Trophoblast cell (in vitro differentiated cells and primary cell): Measurements from ENCODE around the gene HS6ST1.

Experiments
- DNase-seq, 2 donors: peaks; one replicate each; pipeline ENCODE4 v3.0.0-alpha.2; 2016
- H2AFZ ChIP-seq: 2 replicates; pipeline ENCODE4 v1.6.1; 2013; ENCODE audit warnings: low read length, moderate library complexity, mild to moderate bottlenecking; ENCODE audit not compliant: insufficient read depth, poor library complexity
- H2AK5ac ChIP-seq: 2 replicates; pipeline ENCODE4 v1.6.1; 2013; ENCODE audit warnings: mild to moderate bottlenecking, low read length
- H2BK120ac ChIP-seq: 2 replicates; pipeline ENCODE4 v1.6.1; 2013; ENCODE audit warnings: low read length, mild to moderate bottlenecking, moderate library complexity; ENCODE audit not compliant: insufficient read depth, poor library complexity
- H2BK12ac ChIP-seq: 2 replicates; pipeline ENCODE4 v1.6.1; 2013; ENCODE audit warnings: mild to moderate bottlenecking, low read length, moderate library complexity
- H2BK5ac ChIP-seq: 2 replicates; pipeline ENCODE4 v1.6.1; 2013; ENCODE audit warnings: low read length, low read depth, moderate library complexity, mild to moderate bottlenecking; ENCODE audit not compliant: poor library complexity
- H3K14ac ChIP-seq: 2 replicates; pipeline ENCODE4 v1.6.1; 2013; ENCODE audit warnings: mild to moderate bottlenecking, low read length
- H3K18ac ChIP-seq: 2 replicates; pipeline ENCODE4 v1.6.1; 2013; ENCODE audit warnings: mild to moderate bottlenecking, low read length
- H3K23ac ChIP-seq: 2 replicates; pipeline ENCODE4 v1.6.1; 2013; ENCODE audit warnings: low read length
- H3K27ac ChIP-seq: 2 replicates; pipeline ENCODE4 v1.5.1; 2013; ENCODE audit warnings: low read depth, mild to moderate bottlenecking, inconsistent platforms, low read length, moderate library complexity
- H3K27me3 ChIP-seq: 2 replicates; pipeline ENCODE4 v1.6.1; 2013; ENCODE audit warnings: inconsistent platforms, mild to moderate bottlenecking, low read length, moderate library complexity; ENCODE audit not compliant: insufficient read depth
- H3K36me3 ChIP-seq, 2 experiments: 1 replicate in 1 of 2; 2 replicates in 1 of 2; pipeline ENCODE4 v1.6.1; 2013; ENCODE audit warnings: low read length in 2 of 2, mild to moderate bottlenecking in 2 of 2, moderate library complexity in 1 of 2; ENCODE audit not compliant: insufficient read depth in 2 of 2, control insufficient read depth in 1 of 2
- H3K4ac ChIP-seq: 2 replicates; pipeline ENCODE4 v1.6.1; 2013; ENCODE audit warnings: low read depth, mild to moderate bottlenecking, low read length, moderate library complexity
- H3K4me1 ChIP-seq, 2 experiments: 1 replicate in 1 of 2; 2 replicates in 1 of 2; pipeline ENCODE4 v1.6.1; 2013; ENCODE audit warnings: low read length in 2 of 2, mild to moderate bottlenecking in 2 of 2, moderate library complexity in 1 of 2; ENCODE audit not compliant: insufficient read depth in 2 of 2, control insufficient read depth in 1 of 2
- H3K4me2 ChIP-seq: 2 replicates; pipeline ENCODE4 v1.6.1; 2013; ENCODE audit warnings: inconsistent platforms, mild to moderate bottlenecking, low read length, moderate library complexity
- H3K4me3 ChIP-seq: 2 replicates; pipeline ENCODE4 v1.5.1; 2013; ENCODE audit warnings: mild to moderate bottlenecking, low read depth, low read length, inconsistent platforms
- H3K79me1 ChIP-seq: one replicate; pipeline ENCODE4 v1.6.1; 2013; ENCODE audit warnings: low read length
- H3K79me2 ChIP-seq: 2 replicates; pipeline ENCODE4 v1.6.1; 2013; ENCODE audit warnings: low read length, mild to moderate bottlenecking; ENCODE audit not compliant: control insufficient read depth, insufficient read depth, poor library complexity
- H3K9ac ChIP-seq: 2 replicates; pipeline ENCODE4 v1.6.1; 2013; ENCODE audit warnings: mild to moderate bottlenecking, low read length
- H3K9me3 ChIP-seq: 2 replicates; pipeline ENCODE4 v1.6.1; 2013; ENCODE audit warnings: low read depth, mild to moderate bottlenecking, control low read depth, inconsistent platforms, low read length; ENCODE audit not compliant: insufficient read depth
- H4K12ac ChIP-seq: 2 replicates; pipeline ENCODE4 v1.6.1; 2013; ENCODE audit warnings: low read depth, mild to moderate bottlenecking, low read length, moderate library complexity
- H4K8ac ChIP-seq: 2 replicates; pipeline ENCODE4 v1.6.1; 2013; ENCODE audit warnings: low read depth, mild to moderate bottlenecking, low read length, moderate library complexity
- H4K91ac ChIP-seq: one replicate; pipeline ENCODE4 v1.6.1; 2013; ENCODE audit warnings: low read depth, mild to moderate bottlenecking, low read length, moderate library complexity
- WGBS: extraction: QIAGEN DNeasy Blood & Tissue Kit; methylation state at CpG from one replicate; pipeline ENCODE4 v1.1.7; 2013; ENCODE audit warnings: missing lambda C conversion rate; ENCODE audit not compliant: insufficient read length, insufficient coverage; ENCODE audit errors: extremely low coverage; 5-methylcytosine and 5-hydroxymethylcytosine counted together

The HS6ST1 gene

DNA sequence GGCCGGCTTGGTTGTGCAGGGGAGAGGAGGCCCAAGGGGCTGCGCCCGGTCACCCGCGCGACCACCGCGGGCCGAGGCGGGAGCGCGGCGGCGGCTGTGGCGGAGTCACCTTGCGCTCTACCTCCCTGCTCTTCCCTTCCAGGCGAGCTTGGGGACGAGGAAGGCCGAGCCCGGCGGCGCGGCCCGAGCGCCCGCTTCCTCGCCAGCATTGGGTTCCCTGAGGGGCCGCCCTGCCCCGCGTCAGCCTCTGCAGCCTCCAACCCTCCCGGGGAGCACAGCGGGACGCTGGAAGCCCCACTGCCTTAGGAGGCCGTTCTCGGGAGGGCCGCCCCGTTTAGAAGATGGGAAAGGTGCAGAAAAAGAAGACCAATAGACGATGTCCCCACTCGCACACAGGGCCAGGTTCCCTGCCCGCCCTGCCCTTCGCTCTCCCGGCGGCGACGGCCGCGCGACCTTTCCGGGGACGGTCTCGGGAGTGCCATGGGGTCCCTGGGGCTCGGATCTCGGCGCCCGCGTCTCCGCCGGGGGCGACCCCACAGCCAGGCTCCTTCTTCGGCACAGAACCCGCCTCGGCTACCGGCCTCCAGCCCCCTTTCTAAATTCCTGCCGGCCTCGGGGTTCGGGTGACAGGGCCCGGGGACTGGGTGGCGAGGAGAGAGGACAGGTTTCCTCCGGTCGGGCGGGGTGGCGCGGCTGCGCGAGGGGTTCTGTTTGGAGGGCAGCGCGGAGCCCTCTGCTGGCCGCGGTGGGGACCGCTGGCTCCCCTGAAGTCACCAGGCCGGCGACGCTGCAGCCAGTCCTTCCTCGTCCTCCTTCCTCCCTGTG is 85.5 kb downstream of the HS6ST1 start:
- peaks cover 5% of the 10 kb centered on the region for H3K79me2 ChIP-seq
- H3K36me3 ChIP-seq, result no peaks in the 10 kb centered on the region
- peaks cover 4% of the 10 kb centered on the region in 2 experiments for H3K4me1 ChIP-seq
- peak overlapping the region; percentile 86 for H3K4me2 ChIP-seq
- H3K27me3 ChIP-seq, result no peaks in the 10 kb centered on the region
- no peak overlapping the region for H2BK5ac ChIP-seq
- no peak overlapping the region for H2AK5ac ChIP-seq
- H2BK12ac ChIP-seq, result no peak overlapping the region
- no peak overlapping the region for H4K91ac ChIP-seq
- H3K4me3 ChIP-seq, result peak overlapping the region; percentile 78
- H3K27ac ChIP-seq, result no peak overlapping the region
- peak; percentile 70 to 83 for DNase-seq
- peak overlapping the region; percentile 92 for H2AFZ ChIP-seq
- peaks cover 2% of the 10 kb centered on the region for H3K9me3 ChIP-seq
- H3K9ac ChIP-seq, result no peak overlapping the region
- peak overlapping the region; percentile 25 for H2BK120ac ChIP-seq
- no peak overlapping the region for H3K23ac ChIP-seq
- H4K8ac ChIP-seq, result peak overlapping the region; percentile 66
- H4K12ac ChIP-seq, result peak overlapping the region; percentile 47
- peak overlapping the region; percentile 8 for H3K4ac ChIP-seq
- WGBS, result no CpG with 5 or more reads among the region's 84 CpGs
- H3K18ac ChIP-seq, result peak overlapping the region; percentile 6
- no peaks in the 10 kb centered on the region for H3K79me1 ChIP-seq
- peak overlapping the region; percentile 69 for H3K14ac ChIP-seq

DNA sequence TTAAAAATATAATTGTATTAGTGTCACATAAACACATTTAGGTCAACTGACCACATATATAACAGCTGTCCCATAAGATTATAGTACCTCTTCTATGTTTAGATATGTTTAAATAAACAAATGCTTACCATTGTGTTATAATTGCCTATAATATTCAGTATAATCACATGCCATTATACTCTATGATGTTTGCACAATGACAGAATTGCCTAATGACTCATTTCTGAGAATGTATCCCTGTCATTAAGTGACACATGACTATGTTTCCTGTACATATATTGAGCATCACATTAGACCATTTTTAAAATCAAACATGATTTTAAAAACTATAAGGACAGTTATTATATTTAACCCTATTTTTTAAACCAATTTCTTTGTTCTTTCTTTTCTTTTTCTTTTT is 89.8 kb downstream of the HS6ST1 start:
- H3K23ac ChIP-seq, result no peak overlapping the region
- no peak overlapping the region for H3K27ac ChIP-seq
- H2AFZ ChIP-seq, result no peak overlapping the region
- H3K79me2 ChIP-seq, result peaks cover 5% of the 10 kb centered on the region
- H2AK5ac ChIP-seq, result no peak overlapping the region
- H3K36me3 ChIP-seq, result no peaks in the 10 kb centered on the region
- H3K9me3 ChIP-seq, result no peaks in the 10 kb centered on the region
- H4K12ac ChIP-seq, result no peak overlapping the region
- no peak overlapping the region for H4K91ac ChIP-seq
- no peak overlapping the region for H3K14ac ChIP-seq
- no peak overlapping the region for H3K4me2 ChIP-seq
- H3K4ac ChIP-seq, result no peak overlapping the region
- H4K8ac ChIP-seq, result no peak overlapping the region
- no peak overlapping the region for H3K18ac ChIP-seq
- H3K9ac ChIP-seq, result no peak overlapping the region
- no peak overlapping the region for H3K4me3 ChIP-seq
- peaks cover 4% of the 10 kb centered on the region in 2 experiments for H3K4me1 ChIP-seq
- no peak overlapping the region for H2BK12ac ChIP-seq
- no peak overlapping the region for H2BK5ac ChIP-seq
- peak in 1 of 2 donors; percentile 69 for DNase-seq
- no peak overlapping the region for H2BK120ac ChIP-seq
- no peaks in the 10 kb centered on the region for H3K79me1 ChIP-seq
- H3K27me3 ChIP-seq, result no peaks in the 10 kb centered on the region

DNA sequence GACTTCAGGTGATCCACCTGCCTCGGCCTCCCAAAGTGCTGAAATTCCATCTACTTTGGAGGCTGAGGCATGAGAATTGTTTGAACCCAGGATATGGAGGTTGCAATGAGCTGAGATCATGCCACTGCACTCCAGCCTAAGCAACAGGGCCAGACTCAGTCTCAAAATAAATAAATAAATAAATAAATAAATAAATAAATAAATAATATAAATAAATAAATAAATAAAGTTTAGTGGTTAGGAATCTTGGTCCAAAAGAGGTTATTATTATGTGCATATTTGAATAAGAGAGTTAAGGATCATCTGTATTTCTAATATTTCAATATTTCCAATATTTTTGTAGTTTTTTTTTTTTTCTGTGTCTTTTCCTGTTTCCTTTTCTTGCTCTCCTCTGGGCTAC is 90.8 kb downstream of the HS6ST1 start:
- Histone ChIP-seq H3K36me3 (no peaks in the 10 kb centered on the region), H4K91ac (no peak overlapping the region), H3K79me2 (no peaks in the 10 kb centered on the region), H4K12ac (no peak overlapping the region), H3K9ac (no peak overlapping the region), H3K23ac (no peak overlapping the region), H3K4me3 (no peak overlapping the region), H2BK120ac (no peak overlapping the region), H3K4me2 (no peak overlapping the region), H3K14ac (no peak overlapping the region), H2AK5ac (no peak overlapping the region), H3K27me3 (no peaks in the 10 kb centered on the region), H3K79me1 (no peaks in the 10 kb centered on the region), H2BK12ac (no peak overlapping the region), H3K4me1 (peaks cover 3 to 4% of the 10 kb centered on the region in 2 experiments), H2AFZ (no peak overlapping the region), H2BK5ac (no peak overlapping the region), H3K18ac (no peak overlapping the region), H3K9me3 (no peaks in the 10 kb centered on the region), H3K27ac (no peak overlapping the region), H4K8ac (no peak overlapping the region), H3K4ac (no peak overlapping the region)
- no peak for DNase-seq
- WGBS, result no CpG with 5 or more reads among the region's 1 CpG

DNA sequence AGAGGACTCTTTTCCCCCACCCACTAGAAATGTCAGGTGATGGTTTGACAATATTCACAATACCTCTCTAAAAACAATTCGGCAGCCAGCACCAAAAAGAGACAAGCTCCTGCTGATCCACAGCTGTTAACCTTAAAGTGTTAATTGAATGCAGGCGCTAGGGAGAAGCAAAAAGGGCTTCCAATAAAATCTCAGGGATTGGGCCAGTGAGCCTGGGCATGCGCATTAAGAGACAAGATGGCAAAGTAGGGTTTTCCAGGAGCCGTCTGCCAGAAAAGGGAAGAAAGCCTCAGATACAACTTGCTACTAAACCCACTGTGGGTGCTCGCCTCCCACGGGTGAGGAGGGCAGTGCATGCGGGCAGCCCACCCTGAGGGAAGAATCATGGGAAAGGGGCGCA is 98.8 kb downstream of the HS6ST1 start:
- H2AK5ac ChIP-seq, result no peak overlapping the region
- H3K4me1 ChIP-seq, result no peaks in the 10 kb centered on the region
- H2BK12ac ChIP-seq, result no peak overlapping the region
- H2BK5ac ChIP-seq, result no peak overlapping the region
- no peak overlapping the region for H2BK120ac ChIP-seq
- no peak overlapping the region for H2AFZ ChIP-seq
- no peak overlapping the region for H3K27ac ChIP-seq
- WGBS, result no CpG with 5 or more reads among the region's 8 CpGs
- H3K23ac ChIP-seq, result no peak overlapping the region
- no peaks in the 10 kb centered on the region for H3K9me3 ChIP-seq
- no peaks in the 10 kb centered on the region for H3K79me2 ChIP-seq
- H3K4me3 ChIP-seq, result no peak overlapping the region
- H3K79me1 ChIP-seq, result no peaks in the 10 kb centered on the region
- H3K36me3 ChIP-seq, result no peaks in the 10 kb centered on the region
- no peak overlapping the region for H4K8ac ChIP-seq
- H3K14ac ChIP-seq, result no peak overlapping the region
- no peak overlapping the region for H4K12ac ChIP-seq
- DNase-seq, result peak in 1 of 2 donors; percentile 25
- H3K9ac ChIP-seq, result no peak overlapping the region
- no peak overlapping the region for H3K4ac ChIP-seq
- no peak overlapping the region for H3K18ac ChIP-seq
- no peak overlapping the region for H3K4me2 ChIP-seq
- no peak overlapping the region for H4K91ac ChIP-seq
- no peaks in the 10 kb centered on the region for H3K27me3 ChIP-seq
